Liver (tissue), 9 donors: ENCODE measurements around the gene GNAT1. TPM values are rescaled to one million over a fixed set of nuclear protein-coding genes. Genes with fewer than 3 reads are reported as not detected.

Source experiments
- DNase-seq: peaks from one replicate; pipeline ENCODE4 v3.0.0-alpha.2; 2017; ENCODE audit warnings: low spot score
- H3K27ac ChIP-seq, 2 donors: one replicate each; pipeline ENCODE4 v1.7.0; 2013; ENCODE audit warnings: inconsistent platforms in 2 of 2, low read length in 2 of 2, control low read depth in 1 of 2, low read depth in 1 of 2, mild to moderate bottlenecking in 1 of 2
- H3K27me3 ChIP-seq, 4 donors: one replicate each; pipeline versions ENCODE4 v1.6.1 to v1.7.0; 2013; ENCODE audit warnings: low read length in 3 of 4, inconsistent platforms in 1 of 4, mild to moderate bottlenecking in 1 of 4, moderate library complexity in 1 of 4; ENCODE audit not compliant: control insufficient read depth in 4 of 4, insufficient read depth in 4 of 4
- H3K36me3 ChIP-seq, 4 donors: one replicate each; pipeline versions ENCODE4 v1.6.1 to v1.7.0; 2013; ENCODE audit warnings: low read length in 3 of 4, mild to moderate bottlenecking in 3 of 4, low read depth in 1 of 4, moderate library complexity in 1 of 4; ENCODE audit not compliant: control insufficient read depth in 4 of 4, insufficient read depth in 3 of 4
- H3K4me1 ChIP-seq, 4 donors: one replicate each; pipeline versions ENCODE4 v1.6.1 to v1.7.0; 2013; ENCODE audit warnings: low read length in 3 of 4, mild to moderate bottlenecking in 3 of 4, moderate library complexity in 1 of 4; ENCODE audit not compliant: control insufficient read depth in 4 of 4, insufficient read depth in 4 of 4
- H3K4me3 ChIP-seq, 3 donors: one replicate each; pipeline versions ENCODE4 v1.6.1 to v1.7.0; 2013; ENCODE audit warnings: low read length in 3 of 3, control low read depth in 1 of 3, low read depth in 1 of 3, mild to moderate bottlenecking in 1 of 3
- H3K9ac ChIP-seq, 2 donors: one replicate each; pipeline ENCODE4 v1.7.0; 2013; ENCODE audit warnings: low read length in 2 of 2, mild to moderate bottlenecking in 2 of 2, moderate library complexity in 2 of 2, control low read depth in 1 of 2, low read depth in 1 of 2
- H3K9me3 ChIP-seq, 4 donors: one replicate each; pipeline versions ENCODE4 v1.6.1 to v1.7.0; 2013; ENCODE audit warnings: low read length in 3 of 4; ENCODE audit not compliant: control insufficient read depth in 4 of 4
- ATF3 ChIP-seq: IDR thresholded peaks from 2 replicates; pipeline ENCODE4 v1.6.1; 2016; ENCODE audit warnings: antibody characterized with exemption
- CTCF ChIP-seq: fragments of 150-350 bp; IDR thresholded peaks from 2 replicates; pipeline ENCODE4 v1.5.1; 2017; ENCODE audit warnings: improper control_type of control experiment, low read depth, low read length; ENCODE audit not compliant: missing input control
- EGR1 ChIP-seq, 2 donors: IDR thresholded peaks; 2 replicates each; pipeline ENCODE4 v1.6.1; 2016 to 2018; ENCODE audit warnings: antibody characterized with exemption in 2 of 2, low read depth in 2 of 2
- FOXA1 ChIP-seq: IDR thresholded peaks from 2 replicates; pipeline ENCODE4 v1.6.1; 2016; ENCODE audit warnings: antibody characterized with exemption
- FOXA2 ChIP-seq: IDR thresholded peaks from 2 replicates; pipeline ENCODE4 v1.6.1; 2016; ENCODE audit warnings: antibody characterized with exemption
- GABPA ChIP-seq, 2 donors: IDR thresholded peaks in 1 of 2; conservative IDR thresholded peaks in 1 of 2; 2 replicates each; pipeline ENCODE4 v1.6.1; 2016; ENCODE audit warnings: antibody characterized with exemption in 2 of 2, mild to moderate bottlenecking in 1 of 2, moderate library complexity in 1 of 2
- HNF4A ChIP-seq, 2 donors: conservative IDR thresholded peaks; 2 replicates each; pipeline ENCODE4 v1.6.1; 2016; ENCODE audit warnings: antibody characterized with exemption in 2 of 2, mild to moderate bottlenecking in 2 of 2
- HNF4G ChIP-seq: IDR thresholded peaks from 2 replicates; pipeline ENCODE4 v1.6.1; 2016; ENCODE audit warnings: antibody characterized with exemption
- JUND ChIP-seq, 2 donors: IDR thresholded peaks; 2 replicates each; pipeline ENCODE4 v1.6.1; 2016; ENCODE audit warnings: antibody characterized with exemption in 2 of 2
- MAX ChIP-seq: IDR thresholded peaks from 2 replicates; pipeline ENCODE4 v1.6.1; 2016; ENCODE audit warnings: antibody characterized with exemption
- NR2F2 ChIP-seq: IDR thresholded peaks from 2 replicates; pipeline ENCODE4 v1.6.1; 2016; ENCODE audit warnings: antibody characterized with exemption
- RAD21 ChIP-seq, 2 donors: IDR thresholded peaks; 2 replicates each; pipeline ENCODE4 v1.6.1; 2016; ENCODE audit warnings: antibody characterized with exemption in 2 of 2, mild to moderate bottlenecking in 2 of 2
- REST ChIP-seq: IDR thresholded peaks from 2 replicates; pipeline ENCODE4 v1.6.1; 2016; ENCODE audit warnings: antibody characterized with exemption, mild to moderate bottlenecking
- RXRA ChIP-seq, 2 donors: IDR thresholded peaks; 2 replicates each; pipeline ENCODE4 v1.6.1; 2017 to 2018; ENCODE audit warnings: antibody characterized with exemption in 2 of 2, mild to moderate bottlenecking in 1 of 2
- SP1 ChIP-seq: IDR thresholded peaks from 2 replicates; pipeline ENCODE4 v1.6.1; 2018; ENCODE audit warnings: antibody characterized with exemption, mild to moderate bottlenecking
- TAF1 ChIP-seq: conservative IDR thresholded peaks from 2 replicates; pipeline ENCODE4 v1.6.1; 2016; ENCODE audit warnings: antibody characterized with exemption, mild to moderate bottlenecking
- YY1 ChIP-seq: IDR thresholded peaks from 2 replicates; pipeline ENCODE4 v1.6.1; 2016; ENCODE audit warnings: antibody characterized with exemption, mild to moderate bottlenecking
- ZBTB33 ChIP-seq: IDR thresholded peaks from 2 replicates; pipeline ENCODE4 v1.6.1; 2016; ENCODE audit warnings: antibody characterized with exemption
- WGBS: extraction: QIAGEN DNeasy Blood & Tissue Kit; methylation state at CpG from one replicate; pipeline ENCODE4 v1.1.7; 2013; 5-methylcytosine and 5-hydroxymethylcytosine counted together
- polyA plus RNA-seq, 2 donors: library from polyadenylated mRNA; stranded (reverse) in 1 of 2; unstranded in 1 of 2; fragments of 200-250 nt in 1 of 2; fragments of >200 nt in 1 of 2; fragmentation: Nextera tagmentation in 1 of 2; extraction: Ambion mirVana in 1 of 2; gene quantifications; one replicate each; pipeline versions ENCODE4 v1.2.1 to v1.2.3, GENCODE V29; 2013 to 2015
- total RNA-seq, 2 donors: library from RNA; depleted of rRNA; stranded (reverse); fragments of >200 nt; gene quantifications; one replicate each; pipeline ENCODE4 v1.2.3, GENCODE V29; 2014
- donor health status: healthy.
- donor health status: healthy.
- donor health status: healthy.
- donor health status: healthy.
- donor health status: healthy.

Gene GNAT1
- total and polyA plus RNA-seq, 4 donors, result 0.08 TPM; not detected in 3

GRCh38 chr3:50174947-50175524, 16.4 kb upstream of the GNAT1 start:
- no peak for DNase-seq
- H3K9ac ChIP-seq, result no peak overlapping the region
- no peak overlapping the region for H3K4me3 ChIP-seq
- H3K4me1 ChIP-seq, result peaks cover 6 to 29% (median 15%) of the 10 kb centered on the region in 4 donors
- no peak overlapping the region for H3K27ac ChIP-seq
- TF ChIP-seq SP1, result no peak
- no peak for TF ChIP-seq FOXA1
- no peak for TF ChIP-seq HNF4G
- TF ChIP-seq EGR1 (IDR thresholded peaks at IDR 0.05; ENCODE audit: low read depth in 2 of 2), result no peak
- TF ChIP-seq RAD21 (IDR thresholded peaks at IDR 0.05), result no peak
- TF ChIP-seq TAF1, result no peak
- TF ChIP-seq RXRA (IDR thresholded peaks at IDR 0.05), result no peak
- no peak for TF ChIP-seq NR2F2
- no peak for TF ChIP-seq GABPA (IDR thresholded peaks at IDR 0.05 in 1 of 2, conservative IDR thresholded peaks at IDR 0.05 in 1 of 2)
- TF ChIP-seq CTCF, result no peak
- TF ChIP-seq JUND (IDR thresholded peaks at IDR 0.05), result no peak
- TF ChIP-seq YY1, result no peak
- no peak for TF ChIP-seq REST
- no peak for TF ChIP-seq ATF3
- no peak for TF ChIP-seq ZBTB33
- no peak for TF ChIP-seq HNF4A (conservative IDR thresholded peaks at IDR 0.05)
- no peak for TF ChIP-seq MAX
- TF ChIP-seq FOXA2, result no peak
- no peaks in the 10 kb centered on the region for H3K9me3 ChIP-seq
- WGBS, result 94% methylated on average over 17 of the region's 17 CpGs
- no peaks in the 10 kb centered on the region for H3K36me3 ChIP-seq
- no peaks in the 10 kb centered on the region for H3K27me3 ChIP-seq
